T-helper 1 cell (primary cell): Measurements from ENCODE around the gene ARL6.

Experiments used
- DNase-seq, 5 donors: peaks; one replicate each; pipeline ENCODE4 v3.0.0-alpha.2; 2012 to 2020
- total RNA-seq, 4 donors: gene quantifications; one replicate each; lab custom pipeline; 2026; lab: John Stamatoyannopoulos, UW

The ARL6 gene
- 2.6 to 6.6 (median 3.3) reads per million in 4 donors for total RNA-seq

- DNase-seq = peak; percentile 38 to 78 (median 57)
Observed at GRCh38 chr3:97764407-97765238, at the start of gene ARL6. Gene ARL6 (plus strand): TSS chr3:97764758. CDS start chr3:97768108, 3,350 bp downstream.

- peak; percentile 14 to 55 (median 33) for DNase-seq
Observed at GRCh38 chr3:97719156-97719821, 45.3 kb upstream of the ARL6 start.

GRCh38 chr3:97720417-97720816, 44.1 kb upstream of the ARL6 start:
- DNase-seq = no peak

- DNase-seq = no peak
Observed at GRCh38 chr3:97721446-97721845, 43.1 kb upstream of the ARL6 start.

DNA sequence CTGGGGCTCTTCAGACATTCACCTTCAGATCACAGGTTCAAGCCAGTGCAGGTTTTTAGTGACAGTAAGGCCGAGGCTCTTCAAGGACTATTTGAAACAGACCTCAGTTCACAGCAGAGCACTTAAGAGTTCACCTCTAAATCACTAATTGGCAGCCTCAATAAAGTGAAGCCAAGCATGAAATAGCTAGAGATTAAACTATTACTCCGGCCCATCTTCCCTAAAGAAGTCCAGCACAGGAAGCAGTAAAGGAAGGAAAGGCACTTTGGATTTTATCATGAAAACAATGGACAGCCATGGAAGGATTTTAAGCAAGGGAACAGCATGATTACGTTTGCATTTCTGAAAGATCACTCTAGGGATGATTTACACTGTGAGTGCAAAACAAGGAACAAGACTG, 27.6 kb upstream of the ARL6 start:
- DNase-seq = no peak

GRCh38 chr3:97738761-97739160, 25.8 kb upstream of the ARL6 start:
- DNase-seq = no peak

- DNase-seq = no peak
Observed at GRCh38 chr3:97742036-97742435, 22.5 kb upstream of the ARL6 start.

DNA sequence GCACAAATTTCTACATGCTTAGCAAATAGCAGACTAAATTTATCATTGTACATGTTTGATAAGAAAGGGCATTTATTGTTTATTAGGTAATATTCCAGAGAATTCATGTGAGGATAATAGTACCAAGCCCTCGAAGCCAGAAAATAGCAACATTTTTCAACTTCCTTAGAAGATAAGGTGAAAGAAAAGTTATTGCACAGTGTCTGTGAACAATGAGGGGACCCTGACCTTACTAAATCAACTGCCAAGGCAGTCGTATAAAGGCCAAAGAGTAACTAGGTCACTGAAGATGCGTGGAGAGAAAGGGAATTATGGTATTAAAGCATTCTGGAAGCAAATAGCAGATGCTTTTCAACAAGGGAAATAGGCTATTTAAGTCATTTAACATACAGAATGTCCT, 20.3 kb upstream of the ARL6 start:
- no peak for DNase-seq

DNA sequence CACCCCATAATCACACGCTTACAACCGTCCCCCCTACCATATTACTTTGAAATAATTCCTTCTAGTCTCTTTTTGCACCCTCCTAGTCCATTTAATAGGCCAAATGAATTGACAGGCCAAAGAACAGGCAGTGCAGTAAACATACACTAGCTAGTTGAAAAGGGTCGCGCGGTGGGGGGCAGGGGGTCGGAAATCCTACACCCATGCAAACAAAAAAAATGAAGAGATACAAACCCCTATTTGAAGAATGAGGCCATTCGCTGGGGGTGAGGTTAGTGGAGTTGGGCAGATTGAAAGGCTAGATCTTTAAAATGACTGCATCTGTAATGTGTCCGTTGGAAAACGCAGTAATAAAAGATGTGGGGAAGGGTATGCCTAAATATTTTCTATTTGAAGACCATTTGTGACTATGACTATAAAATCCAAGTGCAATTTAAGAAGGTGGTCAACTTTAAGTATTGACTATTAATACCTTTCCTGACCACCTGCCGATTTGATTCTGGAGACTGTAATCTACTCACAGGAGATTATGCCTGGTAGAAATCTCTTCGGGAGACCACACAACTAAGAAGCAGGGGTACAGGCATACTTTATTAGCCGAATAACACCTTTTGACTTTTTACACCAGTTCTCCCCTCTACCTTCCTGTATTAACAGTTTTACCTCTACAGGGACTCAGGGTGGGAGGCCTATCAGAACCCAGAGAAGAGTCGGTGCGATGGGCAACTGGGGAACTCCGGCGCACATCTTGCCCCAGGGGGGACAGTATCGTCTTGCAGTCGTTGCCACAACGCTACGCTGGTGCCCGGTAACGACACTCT, 762 bp upstream of the ARL6 start:
- no peak for DNase-seq

- DNase-seq = no peak
Observed at GRCh38 chr3:97765336-97765735, 778 bp downstream of the ARL6 start.

DNA sequence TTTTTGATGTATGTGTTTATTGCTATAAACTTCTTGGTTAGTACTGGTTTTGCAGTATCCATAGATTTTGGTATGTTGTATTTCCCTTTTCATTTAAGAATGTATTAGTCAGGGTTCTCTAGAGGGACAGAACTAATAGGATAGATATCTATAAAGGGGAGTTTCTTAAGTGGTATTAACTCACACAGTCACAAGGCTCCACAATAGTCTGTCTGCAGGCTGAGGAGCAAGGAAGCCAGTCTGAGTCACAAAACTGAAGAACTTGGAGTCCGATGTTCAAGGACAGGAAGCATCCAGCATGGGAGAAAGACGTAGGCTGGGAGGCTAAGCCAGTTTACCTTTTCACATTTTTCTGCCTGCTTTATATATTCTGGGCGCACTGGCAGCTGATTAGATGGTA, 8.4 kb downstream of the ARL6 start:
- DNase-seq = no peak

DNA sequence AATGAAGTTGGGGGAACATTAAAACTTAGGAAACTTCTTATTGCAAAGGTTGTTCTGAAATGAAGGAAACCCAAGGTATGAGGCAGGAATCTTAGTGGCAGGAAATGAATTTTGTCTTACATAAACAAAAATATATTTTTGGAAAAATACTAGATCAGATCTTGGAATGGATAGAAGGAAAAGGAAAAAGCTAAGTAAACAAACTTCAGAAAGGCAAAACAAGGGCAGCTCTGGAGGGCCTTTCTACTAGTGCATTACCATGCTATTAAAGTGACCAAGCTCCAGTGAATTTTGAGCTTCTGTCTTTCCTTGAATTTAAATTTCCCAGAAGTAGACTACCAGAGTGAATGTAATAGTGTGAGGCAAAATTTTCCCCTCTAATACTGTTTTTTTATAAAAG, 13.6 kb downstream of the ARL6 start:
- DNase-seq = no peak

GRCh38 chr3:97793420-97794019, 29.0 kb downstream of the ARL6 start:
- DNase-seq = peak in 2 of 5 donors; percentile 11 to 68

DNA sequence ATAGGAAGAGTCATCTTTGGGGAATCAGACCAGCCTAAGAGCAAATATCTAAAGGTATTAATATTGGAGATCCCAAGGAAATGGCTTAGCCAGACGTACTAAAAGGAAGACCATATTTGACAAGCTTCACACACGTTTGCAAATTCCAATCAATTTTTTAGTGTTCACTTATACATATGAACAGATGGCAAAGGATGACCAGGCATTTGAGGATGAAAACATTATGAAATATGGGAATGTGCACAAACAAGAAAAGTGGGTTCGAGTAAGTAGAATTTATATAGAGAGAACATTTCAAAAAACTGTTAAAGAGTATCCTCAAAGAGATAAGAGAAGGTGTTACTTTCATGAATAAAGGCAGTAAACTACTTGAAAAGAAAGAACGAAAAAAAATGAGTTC, 31.4 kb downstream of the ARL6 start:
- DNase-seq = no peak

- no peak for DNase-seq
Observed at GRCh38 chr3:97804471-97804870, 39.9 kb downstream of the ARL6 start.

GRCh38 chr3:97810779-97811390, 46.3 kb downstream of the ARL6 start:
- no peak for DNase-seq

GRCh38 chr3:97815149-97815917, 50.8 kb downstream of the ARL6 start:
- DNase-seq = peak in 1 of 5 donors; percentile 81

- no peak for DNase-seq
Observed at GRCh38 chr3:97816811-97817210, 52.3 kb downstream of the ARL6 start.

DNA sequence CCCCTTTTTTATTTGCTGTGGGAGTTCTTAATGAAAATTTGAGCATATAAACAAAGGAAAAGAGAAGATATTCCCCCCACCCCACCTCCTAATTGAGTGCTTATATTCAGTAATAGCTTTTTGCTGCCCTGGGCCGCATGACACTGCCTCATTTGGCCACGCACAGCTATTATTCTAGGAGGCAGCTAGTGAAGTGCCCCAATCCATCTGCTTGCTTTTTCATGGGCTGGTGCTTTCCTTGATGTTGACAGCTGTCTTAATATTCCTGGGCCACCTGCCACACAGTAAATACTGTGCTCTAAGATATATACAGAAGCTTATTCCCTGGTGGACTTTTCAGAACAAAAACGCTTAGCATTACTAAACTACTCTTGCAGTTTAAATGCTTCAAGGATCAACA, 53.4 kb downstream of the ARL6 start:
- no peak for DNase-seq

DNA sequence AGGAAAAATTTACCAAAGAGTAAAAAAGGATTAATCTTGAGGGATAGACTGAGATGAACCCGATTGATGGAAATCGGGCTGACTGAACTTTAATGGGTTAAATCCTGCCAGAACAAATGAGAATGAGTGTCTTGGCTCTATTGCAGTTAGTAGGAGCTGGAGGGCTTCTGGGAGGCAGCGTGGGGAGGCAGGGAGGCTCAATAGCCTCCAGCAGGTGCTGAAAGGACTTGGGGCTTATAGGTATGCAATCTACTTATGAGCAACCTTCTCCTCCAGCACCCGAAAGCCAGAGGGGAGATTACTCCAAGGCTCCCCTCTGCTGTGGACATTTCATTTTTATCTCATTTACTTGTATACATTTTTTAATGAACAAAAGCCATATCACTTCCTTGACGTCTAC, 56.2 kb downstream of the ARL6 start:
- no peak for DNase-seq

GRCh38 chr3:97821287-97821773, 56.8 kb downstream of the ARL6 start:
- peak in 4 of 5 donors; percentile 15 to 36 (median 28) for DNase-seq
